ENCODE measurements around the gene RBM33.
"Not testable (repeated sequence)": the region's sequence is repeated elsewhere in the genome, so short reads cannot be mapped to it uniquely, and the experiment has no call there.

DNA sequence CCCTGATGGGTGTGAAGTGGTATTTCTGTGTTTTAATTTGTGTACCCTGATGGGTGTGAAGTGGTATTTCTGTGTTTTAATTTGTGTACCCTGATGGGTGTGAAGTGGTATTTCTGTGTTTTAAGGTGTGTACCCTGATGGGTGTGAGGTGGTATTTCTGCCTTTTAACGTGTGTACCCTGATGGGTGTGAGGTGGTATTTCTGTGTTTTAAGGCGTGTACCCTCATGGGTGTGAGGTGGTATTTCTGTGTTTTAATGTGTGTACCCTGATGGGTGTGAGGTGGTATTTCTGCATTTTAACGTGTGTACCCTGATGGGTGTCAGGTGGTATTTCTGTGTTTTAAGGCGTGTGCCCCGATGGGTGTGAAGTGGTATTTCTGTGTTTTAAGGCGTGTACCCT lies 29.4 kb upstream of the RBM33 start:
- TF ChIP-seq, protein P1, sequence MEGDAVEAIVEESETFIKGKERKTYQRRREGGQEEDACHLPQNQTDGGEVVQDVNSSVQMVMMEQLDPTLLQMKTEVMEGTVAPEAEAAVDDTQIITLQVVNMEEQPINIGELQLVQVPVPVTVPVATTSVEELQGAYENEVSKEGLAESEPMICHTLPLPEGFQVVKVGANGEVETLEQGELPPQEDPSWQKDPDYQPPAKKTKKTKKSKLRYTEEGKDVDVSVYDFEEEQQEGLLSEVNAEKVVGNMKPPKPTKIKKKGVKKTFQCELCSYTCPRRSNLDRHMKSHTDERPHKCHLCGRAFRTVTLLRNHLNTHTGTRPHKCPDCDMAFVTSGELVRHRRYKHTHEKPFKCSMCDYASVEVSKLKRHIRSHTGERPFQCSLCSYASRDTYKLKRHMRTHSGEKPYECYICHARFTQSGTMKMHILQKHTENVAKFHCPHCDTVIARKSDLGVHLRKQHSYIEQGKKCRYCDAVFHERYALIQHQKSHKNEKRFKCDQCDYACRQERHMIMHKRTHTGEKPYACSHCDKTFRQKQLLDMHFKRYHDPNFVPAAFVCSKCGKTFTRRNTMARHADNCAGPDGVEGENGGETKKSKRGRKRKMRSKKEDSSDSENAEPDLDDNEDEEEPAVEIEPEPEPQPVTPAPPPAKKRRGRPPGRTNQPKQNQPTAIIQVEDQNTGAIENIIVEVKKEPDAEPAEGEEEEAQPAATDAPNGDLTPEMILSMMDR (tag by site-specific recombination; IDR thresholded peaks at IDR 0.05), result not testable (repeated sequence)
- TF ChIP-seq KLF8 (tag by site-specific recombination; IDR thresholded peaks at IDR 0.05); WT1 (tag by site-specific recombination; IDR thresholded peaks at IDR 0.05); SETDB1 (IDR thresholded peaks at IDR 0.05; ENCODE audit: insufficient read length, low read length); ZNF2 (tag by site-specific recombination; IDR thresholded peaks at IDR 0.05); IKZF3 (tag by site-specific recombination; IDR thresholded peaks at IDR 0.05); ZNF146 (tag by site-specific recombination; IDR thresholded peaks at IDR 0.05); KLF7 (tag by site-specific recombination; IDR thresholded peaks at IDR 0.05; ENCODE audit: borderline replicate concordance); ZSCAN30 (tag by site-specific recombination; IDR thresholded peaks at IDR 0.05); ZNF501 (tag by site-specific recombination; IDR thresholded peaks at IDR 0.05): not testable (repeated sequence)
- TF ChIP-seq, protein P2, sequence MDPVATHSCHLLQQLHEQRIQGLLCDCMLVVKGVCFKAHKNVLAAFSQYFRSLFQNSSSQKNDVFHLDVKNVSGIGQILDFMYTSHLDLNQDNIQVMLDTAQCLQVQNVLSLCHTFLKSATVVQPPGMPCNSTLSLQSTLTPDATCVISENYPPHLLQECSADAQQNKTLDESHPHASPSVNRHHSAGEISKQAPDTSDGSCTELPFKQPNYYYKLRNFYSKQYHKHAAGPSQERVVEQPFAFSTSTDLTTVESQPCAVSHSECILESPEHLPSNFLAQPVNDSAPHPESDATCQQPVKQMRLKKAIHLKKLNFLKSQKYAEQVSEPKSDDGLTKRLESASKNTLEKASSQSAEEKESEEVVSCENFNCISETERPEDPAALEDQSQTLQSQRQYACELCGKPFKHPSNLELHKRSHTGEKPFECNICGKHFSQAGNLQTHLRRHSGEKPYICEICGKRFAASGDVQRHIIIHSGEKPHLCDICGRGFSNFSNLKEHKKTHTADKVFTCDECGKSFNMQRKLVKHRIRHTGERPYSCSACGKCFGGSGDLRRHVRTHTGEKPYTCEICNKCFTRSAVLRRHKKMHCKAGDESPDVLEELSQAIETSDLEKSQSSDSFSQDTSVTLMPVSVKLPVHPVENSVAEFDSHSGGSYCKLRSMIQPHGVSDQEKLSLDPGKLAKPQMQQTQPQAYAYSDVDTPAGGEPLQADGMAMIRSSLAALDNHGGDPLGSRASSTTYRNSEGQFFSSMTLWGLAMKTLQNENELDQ (tag by site-specific recombination; IDR thresholded peaks at IDR 0.05; ENCODE audit: low read depth), result not testable (repeated sequence)
- TF ChIP-seq, protein P3, sequence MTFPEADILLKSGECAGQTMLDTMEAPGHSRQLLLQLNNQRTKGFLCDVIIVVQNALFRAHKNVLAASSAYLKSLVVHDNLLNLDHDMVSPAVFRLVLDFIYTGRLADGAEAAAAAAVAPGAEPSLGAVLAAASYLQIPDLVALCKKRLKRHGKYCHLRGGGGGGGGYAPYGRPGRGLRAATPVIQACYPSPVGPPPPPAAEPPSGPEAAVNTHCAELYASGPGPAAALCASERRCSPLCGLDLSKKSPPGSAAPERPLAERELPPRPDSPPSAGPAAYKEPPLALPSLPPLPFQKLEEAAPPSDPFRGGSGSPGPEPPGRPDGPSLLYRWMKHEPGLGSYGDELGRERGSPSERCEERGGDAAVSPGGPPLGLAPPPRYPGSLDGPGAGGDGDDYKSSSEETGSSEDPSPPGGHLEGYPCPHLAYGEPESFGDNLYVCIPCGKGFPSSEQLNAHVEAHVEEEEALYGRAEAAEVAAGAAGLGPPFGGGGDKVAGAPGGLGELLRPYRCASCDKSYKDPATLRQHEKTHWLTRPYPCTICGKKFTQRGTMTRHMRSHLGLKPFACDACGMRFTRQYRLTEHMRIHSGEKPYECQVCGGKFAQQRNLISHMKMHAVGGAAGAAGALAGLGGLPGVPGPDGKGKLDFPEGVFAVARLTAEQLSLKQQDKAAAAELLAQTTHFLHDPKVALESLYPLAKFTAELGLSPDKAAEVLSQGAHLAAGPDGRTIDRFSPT (tag by site-specific recombination; IDR thresholded peaks at IDR 0.05), result not testable (repeated sequence)
- TF ChIP-seq, protein P4, sequence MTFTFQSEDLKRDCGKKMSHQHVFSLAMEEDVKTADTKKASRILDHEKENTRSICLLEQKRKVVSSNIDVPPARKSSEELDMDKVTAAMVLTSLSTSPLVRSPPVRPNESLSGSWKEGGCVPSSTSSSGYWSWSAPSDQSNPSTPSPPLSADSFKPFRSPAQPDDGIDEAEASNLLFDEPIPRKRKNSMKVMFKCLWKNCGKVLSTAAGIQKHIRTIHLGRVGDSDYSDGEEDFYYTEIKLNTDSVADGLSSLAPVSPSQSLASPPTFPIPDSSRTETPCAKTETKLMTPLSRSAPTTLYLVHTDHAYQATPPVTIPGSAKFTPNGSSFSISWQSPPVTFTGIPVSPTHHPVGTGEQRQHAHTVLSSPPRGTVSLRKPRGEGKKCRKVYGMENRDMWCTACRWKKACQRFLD (tag by site-specific recombination; IDR thresholded peaks at IDR 0.05), result not testable (repeated sequence)
